ENCODE results near the gene LYPD8.

The LYPD8 gene

GRCh38 chr1:248751142-248751541 is 4.4 kb downstream of the LYPD8 start:
- TF ChIP-seq, protein P1, sequence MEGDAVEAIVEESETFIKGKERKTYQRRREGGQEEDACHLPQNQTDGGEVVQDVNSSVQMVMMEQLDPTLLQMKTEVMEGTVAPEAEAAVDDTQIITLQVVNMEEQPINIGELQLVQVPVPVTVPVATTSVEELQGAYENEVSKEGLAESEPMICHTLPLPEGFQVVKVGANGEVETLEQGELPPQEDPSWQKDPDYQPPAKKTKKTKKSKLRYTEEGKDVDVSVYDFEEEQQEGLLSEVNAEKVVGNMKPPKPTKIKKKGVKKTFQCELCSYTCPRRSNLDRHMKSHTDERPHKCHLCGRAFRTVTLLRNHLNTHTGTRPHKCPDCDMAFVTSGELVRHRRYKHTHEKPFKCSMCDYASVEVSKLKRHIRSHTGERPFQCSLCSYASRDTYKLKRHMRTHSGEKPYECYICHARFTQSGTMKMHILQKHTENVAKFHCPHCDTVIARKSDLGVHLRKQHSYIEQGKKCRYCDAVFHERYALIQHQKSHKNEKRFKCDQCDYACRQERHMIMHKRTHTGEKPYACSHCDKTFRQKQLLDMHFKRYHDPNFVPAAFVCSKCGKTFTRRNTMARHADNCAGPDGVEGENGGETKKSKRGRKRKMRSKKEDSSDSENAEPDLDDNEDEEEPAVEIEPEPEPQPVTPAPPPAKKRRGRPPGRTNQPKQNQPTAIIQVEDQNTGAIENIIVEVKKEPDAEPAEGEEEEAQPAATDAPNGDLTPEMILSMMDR (conservative IDR thresholded peaks at IDR 0.05) = no peak
- no peak overlapping the region for H3K27ac ChIP-seq

GRCh38 chr1:248750496-248750895 is 5.1 kb downstream of the LYPD8 start:
- H3K27ac ChIP-seq = no peak overlapping the region
- TF ChIP-seq, protein P1 (conservative IDR thresholded peaks at IDR 0.05) = no peak

- TF ChIP-seq, protein P1 (conservative IDR thresholded peaks at IDR 0.05) = no peak
- H3K27ac ChIP-seq = no peak overlapping the region
Measured at GRCh38 chr1:248748211-248748610, 7.3 kb downstream of the LYPD8 start.

DNA sequence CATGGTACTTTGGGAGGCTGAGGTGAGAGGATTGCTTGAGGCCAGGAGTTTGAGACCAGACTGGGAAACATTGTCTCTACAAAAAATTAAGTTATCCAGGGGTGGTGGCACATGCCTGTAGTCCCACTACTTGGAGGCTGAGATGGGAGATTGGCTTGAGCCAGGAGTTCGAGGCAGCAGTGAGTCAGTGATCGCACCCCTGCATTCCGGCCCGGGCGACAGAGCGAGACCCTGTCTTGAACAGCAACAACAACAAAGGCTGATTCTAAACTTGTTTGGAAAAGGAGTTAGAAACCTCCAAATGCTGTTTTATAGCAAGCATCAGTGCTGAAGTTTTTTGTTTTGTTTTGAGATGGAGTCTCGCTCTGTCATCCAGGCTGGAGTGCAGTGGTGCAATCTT is 14.7 kb downstream of the LYPD8 start:
- TF ChIP-seq, protein P1 (conservative IDR thresholded peaks at IDR 0.05) = no peak
- no peak overlapping the region for H3K27ac ChIP-seq

- H3K27ac ChIP-seq = no peak overlapping the region
- TF ChIP-seq, protein P1 (conservative IDR thresholded peaks at IDR 0.05) = no peak
Measured at GRCh38 chr1:248739572-248740205, 15.9 kb downstream of the LYPD8 start.

DNA sequence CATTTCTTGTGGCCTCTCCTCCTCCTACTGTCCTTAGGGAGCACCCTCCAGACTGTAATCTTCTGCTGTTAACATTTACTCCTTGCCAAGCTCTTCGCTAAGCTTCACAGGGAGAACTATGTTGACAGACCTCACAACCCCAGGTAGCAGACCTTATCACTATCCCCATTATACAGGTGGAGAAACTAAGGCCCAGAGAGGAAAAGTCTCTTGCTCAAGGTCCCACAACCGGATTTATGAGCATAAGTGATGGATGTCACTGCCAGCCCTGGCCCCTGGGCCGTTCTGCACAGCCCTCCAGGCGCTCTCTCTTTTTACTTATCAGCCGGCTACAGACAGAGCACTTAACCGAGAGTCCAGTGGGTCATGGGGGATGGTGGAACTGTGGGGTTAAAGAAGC is 18.1 kb downstream of the LYPD8 start:
- no peak overlapping the region for H3K27ac ChIP-seq
- TF ChIP-seq, protein P1 (conservative IDR thresholded peaks at IDR 0.05) = no peak

DNA sequence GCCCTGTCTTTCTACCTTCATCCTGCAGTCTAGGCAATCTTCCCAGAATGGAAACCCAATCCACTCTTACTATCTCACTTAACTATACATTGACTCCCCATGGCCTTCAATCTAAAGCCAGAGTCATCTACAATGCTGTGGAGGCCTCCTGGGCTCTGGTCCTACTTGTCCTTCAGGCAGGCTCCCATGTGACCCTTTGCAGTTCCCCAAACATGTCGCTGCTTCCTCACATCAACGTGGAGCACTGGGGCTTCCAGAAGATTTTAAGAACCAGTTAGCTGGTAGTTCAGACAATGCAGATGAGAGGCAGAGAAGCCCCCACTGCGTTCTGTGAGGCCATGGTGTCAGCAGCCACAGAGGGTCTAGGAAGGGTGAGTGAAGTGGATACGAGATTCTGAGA is 18.6 kb downstream of the LYPD8 start:
- TF ChIP-seq, protein P1 (conservative IDR thresholded peaks at IDR 0.05) = no peak

More for the DNA sequence above, 18.6 kb downstream of the LYPD8 start:
- H3K27ac ChIP-seq = no peak overlapping the region

Data from VCaP (cell line).